DMS153 treated with DMSO at 0.1 percent for 48 hours (cell line): ENCODE data around the gene TRIP10.
"Not testable (repeated sequence)": the region's sequence is repeated elsewhere in the genome, so short reads cannot be mapped to it uniquely, and the experiment has no call there.

ENCODE experiments used
- DNase-seq: peaks from one replicate; lab custom pipeline; 2025; ENCODE audit not compliant: unreplicated experiment; lab: John Stamatoyannopoulos, UW

The TRIP10 gene

DNA sequence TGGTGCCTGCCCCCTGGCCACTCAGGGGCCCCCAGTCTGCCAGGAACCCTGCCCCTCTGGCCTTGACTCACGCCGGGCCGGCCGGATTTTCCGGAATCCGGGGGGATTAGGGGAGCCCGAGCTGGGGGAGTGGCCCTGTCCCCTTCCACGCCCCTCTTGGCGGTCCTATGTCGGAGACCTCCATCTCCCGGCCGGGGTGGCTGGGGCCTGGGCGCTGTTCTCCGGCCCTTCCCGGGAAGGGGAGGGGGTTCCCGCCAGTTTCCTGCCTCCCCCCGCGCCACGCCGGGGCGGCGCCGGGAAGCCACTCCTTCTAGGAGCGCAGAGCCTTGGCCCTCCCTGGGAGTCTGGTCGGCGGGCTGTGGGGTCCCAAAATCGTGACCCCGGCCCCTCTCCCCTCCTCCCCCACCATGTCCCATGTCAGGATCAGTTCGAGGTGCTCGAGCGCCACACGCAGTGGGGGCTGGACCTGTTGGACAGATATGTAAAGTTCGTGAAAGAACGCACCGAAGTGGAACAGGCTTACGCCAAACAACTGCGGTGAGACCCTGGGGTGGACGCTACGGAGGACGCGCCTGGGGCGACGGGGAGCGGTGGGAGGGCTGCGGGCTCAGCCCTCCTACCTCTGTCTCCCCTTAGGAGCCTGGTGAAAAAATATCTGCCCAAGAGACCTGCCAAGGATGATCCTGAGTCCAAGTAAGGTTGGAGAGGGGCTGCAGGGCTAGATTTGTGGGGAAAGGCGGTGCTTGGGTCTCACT lies 1.3 kb downstream of the TRIP10 start:
- peak; percentile 56 for DNase-seq

DNA sequence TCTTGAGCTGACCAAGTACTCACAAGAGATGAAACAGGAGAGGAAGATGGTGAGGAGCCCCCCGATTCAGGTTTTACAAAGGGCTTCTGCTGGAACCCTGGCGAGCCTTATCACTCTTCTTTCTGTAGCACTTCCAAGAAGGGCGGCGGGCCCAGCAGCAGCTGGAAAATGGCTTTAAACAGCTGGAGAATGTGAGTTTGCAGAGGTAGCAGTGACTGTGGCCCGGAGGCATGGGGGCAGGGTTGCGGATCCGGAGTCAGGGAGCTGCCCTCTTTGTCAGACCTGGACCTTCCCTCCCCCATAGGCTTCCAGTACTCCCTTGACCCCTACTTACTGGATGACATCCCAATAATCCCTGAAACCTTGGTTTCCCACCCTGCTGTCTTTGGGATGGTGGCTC lies 3.6 kb downstream of the TRIP10 start:
- no peak for DNase-seq

DNA sequence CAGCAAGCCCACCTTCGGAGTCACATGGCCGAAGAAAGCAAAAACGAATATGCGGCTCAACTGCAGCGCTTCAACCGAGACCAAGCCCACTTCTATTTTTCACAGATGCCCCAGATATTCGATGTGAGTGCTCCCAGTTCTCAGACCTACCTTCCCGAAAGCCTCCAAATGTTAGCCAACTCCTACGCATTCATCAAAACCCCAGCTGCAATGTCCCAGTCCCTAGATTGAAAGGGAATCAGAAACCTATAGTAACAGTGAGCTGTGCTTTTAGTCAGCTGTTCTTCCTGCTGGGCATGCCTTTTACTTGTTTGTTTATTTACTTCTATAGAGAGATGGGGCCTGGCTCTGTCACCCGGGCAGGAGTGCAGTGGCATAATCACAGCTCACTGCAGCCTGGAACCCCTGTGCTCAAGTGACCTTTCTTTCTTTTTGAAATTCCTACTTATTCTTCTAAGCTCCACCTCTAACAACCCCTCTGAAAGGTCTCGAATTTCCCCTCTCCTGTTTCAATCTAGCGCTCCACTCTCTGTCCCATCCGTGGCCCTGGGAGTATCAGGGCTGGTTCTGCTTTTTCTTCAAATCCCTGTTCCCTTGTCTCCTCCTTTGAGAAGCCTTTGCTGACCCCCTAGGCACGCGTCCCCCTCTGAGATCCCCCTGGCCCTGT lies 4.4 kb downstream of the TRIP10 start:
- no peak for DNase-seq

DNA sequence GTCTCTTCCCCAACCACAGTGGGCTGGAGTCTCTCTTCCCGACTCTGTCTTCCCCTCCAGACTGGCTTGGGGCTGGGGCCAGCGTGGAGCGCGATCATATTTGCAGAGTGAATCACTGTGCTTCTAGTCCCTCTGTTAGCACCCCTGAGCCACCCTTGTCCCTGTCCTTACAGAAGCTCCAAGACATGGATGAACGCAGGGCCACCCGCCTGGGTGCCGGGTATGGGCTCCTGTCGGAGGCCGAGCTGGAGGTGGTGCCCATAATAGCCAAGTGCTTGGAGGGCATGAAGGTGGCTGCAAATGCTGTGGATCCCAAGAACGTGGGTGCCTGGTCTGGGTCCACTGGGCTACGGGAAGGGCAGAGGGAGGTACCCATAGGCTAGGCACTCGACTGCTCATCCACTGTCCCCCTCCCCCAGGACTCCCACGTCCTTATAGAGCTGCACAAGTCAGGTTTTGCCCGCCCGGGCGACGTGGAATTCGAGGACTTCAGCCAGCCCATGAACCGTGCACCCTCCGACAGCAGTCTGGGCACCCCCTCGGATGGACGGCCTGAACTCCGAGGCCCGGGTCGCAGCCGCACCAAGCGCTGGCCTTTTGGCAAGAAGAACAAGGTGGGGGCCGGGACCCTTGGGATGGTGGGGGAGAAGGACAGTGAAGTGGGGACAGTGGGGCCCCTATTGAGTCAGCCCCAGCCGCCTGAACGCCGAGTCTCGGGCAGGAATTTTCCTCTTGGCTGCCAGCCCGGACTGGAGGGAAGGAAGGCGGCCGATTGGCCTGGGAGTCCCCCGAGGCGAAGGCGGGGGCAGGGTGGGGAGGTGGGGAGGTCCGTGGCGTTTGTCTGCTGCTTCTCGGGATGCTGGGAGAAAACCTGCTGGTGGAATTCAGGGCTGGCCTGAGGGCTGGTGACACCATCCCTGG lies 5.2 kb downstream of the TRIP10 start:
- DNase-seq: peak; percentile 63

DNA sequence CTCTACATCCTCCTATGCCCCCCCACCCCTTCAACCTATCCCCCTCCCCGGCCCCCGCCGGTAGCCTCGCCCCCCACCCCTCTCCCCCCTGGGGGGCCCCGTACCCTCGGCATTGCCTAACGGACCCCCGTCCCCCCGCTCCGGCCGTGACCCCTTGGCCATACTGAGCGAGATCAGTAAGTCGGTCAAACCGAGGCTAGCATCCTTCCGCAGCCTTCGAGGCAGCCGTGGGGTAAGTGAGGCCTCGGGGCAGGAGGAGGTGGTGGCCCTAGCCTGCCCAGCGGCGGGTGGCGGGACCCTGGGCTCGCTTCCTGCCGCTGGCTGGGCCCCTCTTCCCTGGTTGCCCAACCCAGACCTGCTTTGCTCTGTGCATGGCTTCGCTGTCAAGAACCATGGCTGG lies 6.5 kb downstream of the TRIP10 start:
- no peak for DNase-seq

DNA sequence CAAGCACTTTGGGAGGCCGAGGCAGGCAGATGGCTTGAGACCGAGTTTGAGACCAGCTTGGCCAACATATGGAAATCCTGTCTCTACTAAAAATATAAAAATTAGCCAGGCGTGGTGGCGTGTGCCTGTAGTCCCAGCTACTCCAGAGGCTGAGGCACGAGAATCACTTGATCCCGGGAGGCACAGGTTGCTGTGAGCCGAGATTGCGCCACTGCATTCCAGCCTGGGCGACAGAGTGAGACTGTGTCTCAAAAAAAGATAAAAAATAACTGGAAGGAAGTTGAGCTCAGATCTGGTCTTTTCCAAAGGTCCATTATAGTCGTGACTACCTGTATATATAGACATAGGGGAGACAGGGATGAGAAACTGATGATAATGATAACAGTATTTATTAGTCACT lies 9.1 kb downstream of the TRIP10 start:
- DNase-seq: not testable (repeated sequence)

DNA sequence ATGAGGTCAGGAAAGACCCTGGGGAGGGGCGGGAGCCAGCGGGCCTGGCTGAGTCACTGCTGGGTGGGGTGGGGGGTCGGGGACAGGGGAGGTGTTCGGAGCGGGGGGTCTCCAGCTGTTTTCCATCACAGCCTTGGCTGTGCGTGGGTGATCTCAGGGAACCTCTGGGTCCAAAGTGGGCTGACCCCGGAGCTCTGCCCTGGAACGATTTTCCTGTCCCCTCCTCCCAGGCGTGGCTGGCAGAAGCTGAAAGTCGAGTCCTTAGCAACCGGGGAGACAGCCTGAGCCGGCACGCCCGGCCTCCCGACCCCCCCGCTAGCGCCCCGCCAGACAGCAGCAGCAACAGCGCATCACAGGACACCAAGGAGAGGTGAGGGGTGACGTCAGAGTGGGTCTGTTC lies 10.6 kb downstream of the TRIP10 start:
- DNase-seq: no peak

DNA sequence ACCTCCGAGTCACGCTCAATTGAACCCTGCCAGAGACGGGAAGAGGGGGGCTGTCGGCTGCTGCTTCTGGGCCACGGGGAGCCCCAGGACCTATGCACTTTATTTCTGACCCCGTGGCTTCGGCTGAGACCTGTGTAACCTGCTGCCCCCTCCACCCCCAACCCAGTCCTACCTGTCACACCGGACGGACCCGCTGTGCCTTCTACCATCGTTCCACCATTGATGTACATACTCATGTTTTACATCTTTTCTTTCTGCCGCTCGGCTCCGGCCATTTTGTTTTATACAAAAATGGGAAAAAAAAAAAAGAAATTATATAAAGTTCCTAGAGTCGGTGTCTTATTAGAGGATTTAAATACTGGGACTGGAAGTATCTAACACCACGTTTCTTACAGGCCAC lies 11.7 kb downstream of the TRIP10 start:
- DNase-seq: no peak

DNA sequence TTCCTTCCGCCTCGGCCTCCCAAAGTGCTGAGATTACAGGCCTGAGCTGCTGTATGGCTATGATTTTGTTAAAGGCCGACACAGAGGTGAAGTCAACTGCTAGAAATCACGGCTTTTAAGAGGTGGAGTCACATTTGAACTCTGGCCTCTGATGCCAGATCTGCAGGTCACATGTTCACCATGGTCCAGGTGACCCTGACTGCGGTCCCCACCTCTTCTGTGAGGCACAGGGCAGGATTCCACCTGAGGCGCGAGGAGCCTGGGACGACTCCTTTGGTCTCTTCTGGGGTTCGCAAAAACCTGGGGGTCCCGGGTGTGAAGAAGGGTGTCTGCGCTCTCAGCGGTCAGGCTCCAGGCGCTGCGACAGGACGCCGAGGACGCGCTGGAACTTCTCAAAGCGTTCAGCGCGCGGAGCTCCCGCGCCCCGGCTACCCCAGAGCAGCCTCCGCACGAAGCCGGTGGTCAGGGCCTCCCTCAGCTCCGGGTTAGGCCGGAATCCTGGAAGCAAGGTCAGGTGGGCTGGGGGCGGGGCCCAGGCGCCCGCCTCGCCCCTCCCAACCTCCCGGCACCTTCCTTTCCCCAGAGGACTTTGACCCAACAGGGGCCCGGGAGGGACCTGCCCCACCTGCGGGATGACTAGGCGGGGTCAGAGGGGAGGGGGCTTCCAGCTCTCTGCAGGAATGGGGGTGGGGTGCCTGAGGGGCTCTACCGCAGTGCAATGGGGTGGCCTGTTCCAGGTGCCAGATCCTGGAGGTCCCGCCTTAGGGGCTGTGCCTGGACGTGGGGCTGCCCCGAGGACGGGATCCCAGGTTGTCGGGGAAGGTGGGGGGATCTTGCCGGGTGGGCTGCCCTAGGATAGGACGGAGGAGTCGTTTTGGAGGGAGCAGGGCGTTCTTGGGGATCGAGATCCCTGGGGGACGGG lies 13.0 kb downstream of the TRIP10 start:
- DNase-seq: no peak

DNA sequence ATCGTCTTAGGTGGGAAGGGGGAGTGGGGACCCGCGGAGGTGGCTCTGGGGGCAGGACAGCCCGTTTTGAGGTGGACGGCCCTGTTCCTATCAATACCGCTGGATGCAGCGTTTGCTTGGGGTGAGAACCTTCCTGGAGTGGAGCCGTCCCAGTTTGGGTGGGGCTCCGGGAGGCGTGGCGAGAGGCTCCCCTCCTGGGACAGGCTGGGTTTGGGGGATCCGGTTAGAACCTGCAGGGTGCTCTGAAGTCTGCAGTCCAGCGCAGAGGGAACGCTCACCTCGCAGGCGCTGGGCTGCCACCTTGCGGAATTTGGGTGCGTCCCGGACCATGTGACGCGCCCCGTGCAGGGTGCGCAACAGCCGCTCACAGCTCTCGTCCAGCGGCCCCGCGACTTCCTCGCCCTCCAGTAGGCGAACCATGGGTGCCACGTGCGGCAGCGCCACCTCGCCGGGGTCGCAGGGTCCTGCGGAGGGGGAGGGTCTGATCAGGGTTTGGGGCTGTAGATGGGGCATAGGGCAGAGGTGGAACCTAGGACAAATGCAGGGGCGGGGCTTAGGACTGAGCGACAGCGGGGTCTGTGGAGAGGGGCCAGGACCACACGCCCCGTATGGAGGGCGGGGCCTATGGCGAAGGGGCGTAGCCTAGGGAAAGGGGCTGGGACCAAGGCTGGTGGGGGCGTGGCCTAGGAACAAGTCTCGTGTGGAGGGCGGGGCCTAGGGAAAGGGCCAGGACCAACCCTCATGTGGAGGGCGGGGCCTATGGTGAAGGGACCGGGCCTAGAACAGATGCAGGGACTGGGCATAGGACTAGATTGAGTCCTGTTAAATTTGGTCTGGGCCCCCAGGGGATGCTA lies 13.9 kb downstream of the TRIP10 start:
- no peak for DNase-seq

DNA sequence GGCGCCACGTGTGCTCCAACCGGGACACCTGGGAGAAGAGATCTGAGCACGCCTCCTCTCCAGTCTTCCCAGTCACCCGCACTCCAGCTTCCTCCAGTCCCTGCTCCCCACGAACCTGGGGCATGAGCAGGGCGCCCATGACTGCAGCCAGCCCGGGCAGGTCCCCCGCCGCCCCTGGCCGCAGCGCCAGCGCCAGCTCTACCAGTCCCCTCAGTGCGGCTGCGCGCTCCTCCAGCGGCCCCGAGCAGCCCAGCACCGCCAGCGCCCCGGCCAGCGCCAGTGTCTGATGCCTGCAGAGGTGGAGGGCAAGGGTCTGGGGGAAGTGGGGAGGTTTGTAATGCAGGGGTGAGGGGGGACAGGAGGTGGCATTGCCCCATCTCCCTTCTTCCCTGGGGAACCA lies 14.7 kb downstream of the TRIP10 start:
- no peak for DNase-seq

DNA sequence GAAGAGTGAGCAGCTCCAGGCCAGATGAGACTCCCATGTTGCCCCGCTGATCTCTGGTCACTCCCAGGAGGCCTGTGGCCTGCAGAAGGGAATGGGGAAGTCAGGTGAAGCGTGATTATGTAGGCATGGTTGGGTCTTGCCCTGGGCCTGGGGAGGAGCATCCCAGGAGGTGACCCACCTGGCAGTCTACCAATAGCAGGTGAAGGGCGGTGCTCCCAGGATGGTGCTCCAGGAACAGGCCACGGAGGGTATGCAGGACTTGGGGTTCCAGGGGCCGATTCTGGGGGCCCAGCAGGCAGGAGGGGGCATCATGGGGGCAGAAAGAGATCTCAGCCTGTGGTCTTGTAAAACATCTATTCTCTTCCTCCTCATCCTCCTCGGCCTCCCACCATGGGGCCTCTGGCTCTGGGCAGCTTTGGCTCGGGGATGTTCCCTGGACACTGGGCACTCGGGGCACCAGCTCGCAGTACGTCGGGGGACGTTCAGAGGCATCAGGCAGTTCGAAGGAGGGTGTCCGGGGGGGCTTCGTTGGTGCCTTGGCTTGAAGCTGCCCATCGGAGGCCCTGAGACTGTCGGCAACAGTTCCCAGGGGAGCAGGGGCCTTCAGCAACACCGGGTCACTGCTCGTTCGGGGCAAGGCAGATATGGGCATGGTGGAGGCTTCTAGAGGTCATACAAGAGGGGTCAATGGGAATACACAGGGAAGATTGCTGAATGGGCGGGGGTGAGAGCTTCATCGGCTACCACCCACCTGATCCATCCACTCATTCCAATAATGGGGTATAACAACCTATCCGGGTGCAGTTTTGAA lies 15.4 kb downstream of the TRIP10 start:
- no peak for DNase-seq

DNA sequence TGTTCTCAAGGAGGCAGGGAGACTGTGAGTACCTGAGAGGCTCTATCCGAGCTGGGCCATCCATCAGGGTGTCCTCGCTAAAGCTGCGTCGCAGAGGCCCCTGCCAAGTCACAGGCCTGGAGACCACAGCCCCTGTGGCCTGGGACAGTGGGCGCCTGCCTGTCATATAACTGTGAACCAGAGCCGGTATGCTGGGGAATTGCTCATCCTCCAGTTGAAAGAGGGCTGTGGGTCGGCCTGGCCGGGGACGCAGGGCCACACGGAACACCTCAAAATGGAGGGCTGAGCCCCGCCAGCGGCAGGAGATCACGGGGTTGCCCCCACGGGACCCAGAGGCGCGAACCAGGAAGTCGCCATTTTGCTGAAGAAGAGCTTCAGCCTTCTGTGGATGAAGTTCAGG lies 21.1 kb downstream of the TRIP10 start:
- DNase-seq: no peak

DNA sequence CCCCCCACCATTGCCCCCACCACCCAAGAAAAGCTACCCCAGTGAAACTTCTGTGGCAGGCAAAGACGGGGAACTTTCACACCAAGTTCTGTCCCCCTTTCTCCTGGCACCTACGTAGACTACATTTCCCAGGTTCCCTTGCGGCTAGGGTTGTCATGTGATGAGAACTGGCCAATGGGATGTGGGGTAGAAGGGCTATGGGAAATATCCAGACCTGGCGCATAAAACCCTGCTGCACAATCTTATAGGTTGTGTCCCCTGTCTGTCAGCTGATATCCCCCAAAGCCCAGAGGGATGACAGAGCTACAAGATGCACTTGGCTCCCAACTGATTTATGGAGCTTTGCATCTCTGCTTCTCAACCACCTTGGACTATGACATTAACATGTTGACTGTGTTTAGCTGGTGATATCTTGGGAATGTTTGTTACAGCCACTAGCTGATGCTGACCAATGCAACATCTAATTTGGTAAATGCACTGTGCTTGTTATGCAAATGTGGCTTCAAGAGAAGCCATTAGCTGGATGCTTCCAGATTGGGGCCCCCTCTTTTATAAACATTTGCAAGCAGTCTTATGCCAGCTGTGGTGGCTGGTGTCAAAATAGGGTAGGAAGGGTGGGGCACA lies 21.7 kb downstream of the TRIP10 start:
- DNase-seq: no peak

DNA sequence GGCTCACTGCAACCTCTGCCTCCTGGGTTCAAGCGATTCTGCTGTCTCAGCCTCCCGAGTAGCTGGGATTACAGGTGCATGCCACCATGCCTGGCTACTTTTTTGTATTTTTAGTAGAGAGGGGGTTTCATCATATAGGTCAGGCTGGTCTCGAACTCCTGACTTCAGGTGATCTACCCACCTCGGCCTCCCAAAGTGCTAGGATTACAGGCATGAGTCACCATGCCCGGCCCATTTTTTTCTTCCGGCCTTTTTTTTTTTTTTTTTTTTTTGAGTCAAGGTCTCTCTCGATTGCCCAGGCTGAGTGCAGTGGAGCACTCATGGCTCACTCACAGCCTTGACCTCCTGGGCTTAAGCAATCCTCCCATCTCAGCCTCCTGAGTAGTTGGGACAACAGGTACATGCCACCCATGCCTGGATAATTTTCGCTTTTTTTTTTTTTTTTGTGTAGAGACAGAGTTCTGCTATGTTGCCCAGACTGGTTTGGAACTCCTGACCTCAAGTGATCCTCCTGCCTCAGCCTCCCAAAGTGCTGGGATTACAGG lies 22.8 kb downstream of the TRIP10 start:
- not testable (repeated sequence) for DNase-seq

DNA sequence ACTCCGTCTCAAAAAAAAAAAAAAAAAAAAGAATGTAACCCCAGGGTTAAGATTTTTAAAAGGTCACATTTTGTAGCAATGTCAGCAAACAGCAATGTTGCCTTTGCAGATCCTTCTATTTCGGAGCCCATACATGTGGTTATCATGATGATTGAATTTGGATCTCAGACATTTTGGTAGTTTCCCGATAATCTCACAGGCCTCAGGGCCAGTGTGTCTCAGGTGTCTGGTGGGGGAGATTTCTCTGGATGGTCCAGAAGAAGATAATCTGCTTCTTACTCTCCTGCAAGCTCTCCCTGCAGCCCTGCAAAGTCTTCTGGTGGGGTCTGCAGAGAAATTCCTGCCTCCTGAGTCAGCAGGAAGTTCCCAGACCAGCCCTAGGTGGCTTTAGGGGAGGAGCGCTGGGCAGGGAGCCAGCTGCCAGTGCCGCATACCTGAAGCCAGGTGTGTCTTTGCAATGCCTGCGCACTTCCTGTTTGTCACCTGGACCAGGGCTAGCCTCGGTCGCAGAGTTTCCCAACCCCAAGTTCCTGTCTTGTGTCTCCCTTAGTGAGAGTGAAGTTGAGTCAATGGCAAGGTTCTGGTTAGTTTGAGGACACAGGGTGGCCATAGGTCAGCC lies 26.4 kb downstream of the TRIP10 start:
- DNase-seq: peak; percentile 90

DNA sequence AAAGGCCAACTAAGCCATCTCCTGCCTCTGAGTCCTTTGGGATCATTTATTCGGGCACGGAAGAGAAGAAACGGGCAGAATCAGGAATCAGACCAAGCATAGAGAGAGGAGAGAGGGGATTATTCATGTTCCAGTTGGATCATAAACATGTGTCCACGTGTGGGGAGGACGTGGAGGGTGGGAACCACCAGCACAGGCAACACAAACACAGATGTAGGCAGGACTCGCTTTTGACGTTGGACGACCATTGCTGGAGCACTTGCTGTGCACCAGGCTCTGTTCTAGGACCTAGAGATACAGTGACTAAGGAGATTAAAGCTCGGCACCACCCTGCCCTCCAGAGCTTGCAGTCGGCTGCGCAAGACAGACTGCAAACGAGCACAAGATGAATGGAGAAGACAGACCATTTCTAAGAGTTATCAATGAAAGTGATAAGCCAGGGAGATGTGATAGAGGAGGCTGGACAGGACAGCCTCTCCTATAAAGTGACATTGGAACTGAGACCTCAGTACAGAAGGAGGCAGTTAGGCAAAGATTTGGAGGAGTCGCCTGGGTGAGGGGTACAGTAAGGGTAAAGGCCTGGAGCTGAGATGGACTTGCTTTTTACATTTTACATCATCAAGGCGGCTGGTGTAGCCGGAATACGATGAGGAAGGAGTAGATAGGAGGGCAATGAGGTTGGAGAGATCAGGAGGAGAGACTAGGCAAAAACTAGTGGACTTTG lies 27.0 kb downstream of the TRIP10 start:
- no peak for DNase-seq
